Naive thymus-derived CD4-positive, alpha-beta T cell (primary cell): ENCODE results near the gene HEATR3. TPM values are rescaled to one million over a fixed set of nuclear protein-coding genes. Genes with fewer than 3 reads are reported as not detected.
A peak's percentile ranks its signal among the peaks of the same experiment; 100 is the strongest.

Experiments used
- ATAC-seq: fragments of 150-1000 bp; cut with Tn5 transposase; 2 replicates; pipeline ENCODE4 v1.10.0; 2021; ENCODE audit warnings: mild to moderate bottlenecking, moderate library complexity
- CTCF ChIA-PET: fragments of 350-600 bp; sonication (Branson Sonifier 250); formaldehyde crosslinking; loops from one replicate; lab custom pipeline; 2021; ENCODE audit warnings: antibody characterized with exemption; lab: Charles Lee
- POLR2A ChIA-PET: fragments of 350-600 bp; sonication (Branson Sonifier 250); formaldehyde crosslinking; loops from one replicate; lab custom pipeline; 2021; ENCODE audit warnings: antibody characterized with exemption, inconsistent platforms; lab: Charles Lee
- DNase-seq, 9 donors: peaks; one replicate each; pipeline versions ENCODE4 v3.0.0 to v3.0.0-alpha.2; 2020 to 2022; ENCODE audit warnings: mixed read lengths in 1 of 9
- H3K27ac ChIP-seq: one replicate; pipeline ENCODE4 v1.7.0; 2013; ENCODE audit warnings: mild to moderate bottlenecking, low read depth, low read length, moderate library complexity
- H3K27me3 ChIP-seq, 2 donors: one replicate each; pipeline ENCODE4 v1.7.0; 2013; ENCODE audit warnings: low read length in 2 of 2, mild to moderate bottlenecking in 2 of 2, moderate library complexity in 2 of 2; ENCODE audit not compliant: control insufficient read depth in 2 of 2, insufficient read depth in 2 of 2
- H3K36me3 ChIP-seq, 3 experiments: 1 replicate in 2 of 3; 2 replicates in 1 of 3; pipeline ENCODE4 v1.7.0; 2013; ENCODE audit warnings: low read length in 3 of 3, mild to moderate bottlenecking in 3 of 3, moderate library complexity in 1 of 3; ENCODE audit not compliant: insufficient read depth in 3 of 3, control insufficient read depth in 2 of 3
- H3K4me1 ChIP-seq, 2 donors: one replicate each; pipeline ENCODE4 v1.7.0; 2013; ENCODE audit warnings: low read length in 2 of 2, mild to moderate bottlenecking in 2 of 2, moderate library complexity in 1 of 2; ENCODE audit not compliant: control insufficient read depth in 2 of 2, insufficient read depth in 2 of 2
- H3K4me3 ChIP-seq: 2 replicates; pipeline ENCODE4 v1.7.0; 2013; ENCODE audit warnings: mild to moderate bottlenecking, low read length
- H3K9me3 ChIP-seq, 3 experiments: 1 replicate in 2 of 3; 2 replicates in 1 of 3; pipeline ENCODE4 v1.7.0; 2013; ENCODE audit warnings: low read length in 3 of 3; ENCODE audit not compliant: control insufficient read depth in 2 of 3
- H3K27ac Mint-ChIP-seq, 9 donors: one replicate each; pipeline ENCODE4 v1.8.0; 2020 to 2022; ENCODE audit warnings: mixed read lengths in 9 of 9, mild to moderate bottlenecking in 8 of 9, moderate library complexity in 5 of 9, inconsistent platforms in 2 of 9
- H3K27me3 Mint-ChIP-seq, 5 donors: one replicate each; pipeline ENCODE4 v1.8.0; 2021 to 2022; ENCODE audit warnings: mixed read lengths in 5 of 5, mild to moderate bottlenecking in 1 of 5
- H3K36me3 Mint-ChIP-seq, 5 donors: one replicate each; pipeline ENCODE4 v1.8.0; 2020 to 2022; ENCODE audit warnings: mixed read lengths in 5 of 5, mild to moderate bottlenecking in 3 of 5, inconsistent platforms in 1 of 5
- H3K4me1 Mint-ChIP-seq, 7 donors: one replicate each; pipeline ENCODE4 v1.8.0; 2020 to 2022; ENCODE audit warnings: mixed read lengths in 7 of 7, mild to moderate bottlenecking in 3 of 7, inconsistent platforms in 1 of 7
- H3K4me3 Mint-ChIP-seq, 10 donors: one replicate each; pipeline ENCODE4 v1.8.0; 2020 to 2022; ENCODE audit warnings: mild to moderate bottlenecking in 10 of 10, mixed read lengths in 10 of 10, moderate library complexity in 6 of 10, inconsistent platforms in 2 of 10
- H3K9me3 Mint-ChIP-seq, 11 donors: one replicate each; pipeline ENCODE4 v1.8.0; 2020 to 2022; ENCODE audit warnings: mixed read lengths in 11 of 11, mild to moderate bottlenecking in 4 of 11, inconsistent platforms in 1 of 11, moderate library complexity in 1 of 11
- intact Hi-C, 2 donors: fragments of 100-400 bp; cut with micrococcal nuclease; formaldehyde crosslinking; loops; one replicate each; pipeline ENCODE4 v1.15.1; 2023
- polyA plus RNA-seq, 2 donors: library from polyadenylated mRNA; unstranded; fragments of 300-500 nt; fragmentation: Illumina TruSeq; gene quantifications; one replicate each; pipeline ENCODE4 v1.2.3, GENCODE V29; 2021
- total RNA-seq, 6 experiments: library from RNA in 5 of 6; stranded (reverse) in 5 of 6; gene quantifications; 1 replicate in 5 of 6; 2 replicates in 1 of 6; pipeline ENCODE4 v1.2.3 and lab custom pipeline; 2021 to 2026

Gene HEATR3
- total and polyA plus RNA-seq, 7 experiments from 2014 or later: 5.7 to 27.5 (median 21.1) TPM

GRCh38 chr16:50146479-50147435, 81.0 kb downstream of the HEATR3 start:
- H3K27me3 Mint-ChIP-seq: no peaks in the 10 kb centered on the region
- intact Hi-C loops: no loop called here
- H3K4me3 Mint-ChIP-seq: no peak overlapping the region
- ChIA-PET CTCF (interaction anchor here (0.6 kb wide), 1 partner anchor 215 kb away, joined by 5 read pairs; no protein-coding TSS in a partner anchor), POLR2A (interaction anchor here (0.6 kb wide), 1 partner anchor 81 kb away, joined by 3 read pairs; the partner anchor contains the start of gene HEATR3)
- Histone ChIP-seq H3K27ac (no peak overlapping the region), H3K27me3 (no peaks in the 10 kb centered on the region), H3K36me3 (no peaks in the 10 kb centered on the region), H3K4me3 (no peak overlapping the region), H3K4me1 (peaks cover 1 to 7% of the 10 kb centered on the region in 2 donors), H3K9me3 (no peaks in the 10 kb centered on the region)
- H3K27ac Mint-ChIP-seq: peak overlapping the region in 1 of 9 donors; percentile 36
- ATAC-seq (no peak), DNase-seq (no peak)
- H3K36me3 Mint-ChIP-seq: no peaks in the 10 kb centered on the region
- H3K4me1 Mint-ChIP-seq: peaks cover under 1 to 10% (median 4%) of the 10 kb centered on the region in 7 donors
- no peaks in the 10 kb centered on the region for H3K9me3 Mint-ChIP-seq

GRCh38 chr16:50151322-50151721, 85.6 kb downstream of the HEATR3 start:
- Histone ChIP-seq H3K4me3 (peak overlapping the region; percentile 87), H3K27ac (peak overlapping the region; percentile 99), H3K9me3 (no peaks in the 10 kb centered on the region), H3K36me3 (peaks cover 0 to 3% (median 0%) of the 10 kb centered on the region in 3 experiments), H3K4me1 (peaks cover 12 to 20% of the 10 kb centered on the region in 2 donors), H3K27me3 (no peaks in the 10 kb centered on the region)
- intact Hi-C loops: loop anchor here (5.0 to 10.0 kb wide), 3 partner anchors 47 to 1547 kb away; partner anchors contain the start of gene SNX20 (in 1 of the 2)
- Mint-ChIP-seq H3K27ac (peak overlapping the region in 6 of 9 donors; percentile 93 to 99 (median 96)), H3K4me3 (peak overlapping the region in 8 of 10 donors; percentile 87 to 99 (median 94)), H3K27me3 (no peaks in the 10 kb centered on the region), H3K9me3 (no peaks in the 10 kb centered on the region), H3K4me1 (peaks cover 20 to 31% (median 29%) of the 10 kb centered on the region in 7 donors), H3K36me3 (peaks cover 0 to 13% (median 0%) of the 10 kb centered on the region in 5 donors)
- no peak for DNase-seq
- ATAC-seq: no peak
- ChIA-PET POLR2A (interaction anchor here (0.6 to 2.3 kb wide), 6 partner anchors 10 to 590 kb away, joined by 4 to 10 read pairs (median 6); partner anchors contain the start of genes CNEP1R1 and HEATR3), CTCF (interaction anchor here (1.0 to 1.6 kb wide), 2 partner anchors 30 to 59 kb away, joined by 3 to 7 read pairs; no protein-coding TSS in a partner anchor)

GRCh38 chr16:50151756-50152155, 86.0 kb downstream of the HEATR3 start:
- DNase-seq (peak in 1 of 9 donors; percentile 23), ATAC-seq (no peak)
- H3K27ac ChIP-seq: peak overlapping the region; percentile 99
- Mint-ChIP-seq H3K27ac (peak overlapping the region; percentile 93 to 99 (median 97)), H3K27me3 (no peaks in the 10 kb centered on the region), H3K4me1 (peaks cover 23 to 36% (median 33%) of the 10 kb centered on the region in 7 donors), H3K36me3 (peaks cover 0 to 13% (median 0%) of the 10 kb centered on the region in 5 donors), H3K4me3 (peak overlapping the region; percentile 87 to 99 (median 92)), H3K9me3 (no peaks in the 10 kb centered on the region)
- peaks cover 15 to 24% of the 10 kb centered on the region in 2 donors for H3K4me1 ChIP-seq
- H3K9me3 ChIP-seq: no peaks in the 10 kb centered on the region
- H3K36me3 ChIP-seq: peaks cover 0 to 3% (median 0%) of the 10 kb centered on the region in 3 experiments
- ChIA-PET CTCF (interaction anchor here (1.0 to 1.6 kb wide), 2 partner anchors 31 to 59 kb away, joined by 3 to 7 read pairs; no protein-coding TSS in a partner anchor), POLR2A (interaction anchor here (0.6 to 2.3 kb wide), 14 partner anchors 8 to 1567 kb away, joined by 3 to 10 read pairs (median 4); partner anchors contain the start of genes CNEP1R1 and HEATR3)
- peak overlapping the region; percentile 87 for H3K4me3 ChIP-seq
- intact Hi-C loops: loop anchor here (1.0 to 10.0 kb wide), 16 partner anchors 30 to 1547 kb away; partner anchors contain the start of genes ADCY7 (in 1 of the 2), BRD7 (in 1 of the 2), CNEP1R1 (in 1 of the 2) and CYLD (in 1 of the 2)
- H3K27me3 ChIP-seq: no peaks in the 10 kb centered on the region

GRCh38 chr16:50152351-50152806, 86.6 kb downstream of the HEATR3 start:
- intact Hi-C loops: loop anchor here (1.0 to 10.0 kb wide), 16 partner anchors 31 to 1548 kb away; partner anchors contain the start of genes ADCY7 (in 1 of the 2), BRD7 (in 1 of the 2), CNEP1R1 (in 1 of the 2) and CYLD (in 1 of the 2)
- peaks cover 28 to 42% (median 39%) of the 10 kb centered on the region in 7 donors for H3K4me1 Mint-ChIP-seq
- Histone ChIP-seq H3K9me3 (no peaks in the 10 kb centered on the region), H3K4me1 (peaks cover 16 to 30% of the 10 kb centered on the region in 2 donors), H3K27me3 (no peaks in the 10 kb centered on the region), H3K4me3 (peak overlapping the region; percentile 87), H3K36me3 (peaks cover 0 to 3% (median 0%) of the 10 kb centered on the region in 3 experiments), H3K27ac (peak overlapping the region; percentile 99)
- peak overlapping the region; percentile 87 to 99 (median 92) for H3K4me3 Mint-ChIP-seq
- peak; percentile 44 for ATAC-seq
- no peaks in the 10 kb centered on the region for H3K9me3 Mint-ChIP-seq
- POLR2A ChIA-PET: interaction anchor here (0.6 to 2.3 kb wide), 14 partner anchors 9 to 1568 kb away, joined by 3 to 10 read pairs (median 3); partner anchors contain the start of genes CNEP1R1 and HEATR3
- H3K27me3 Mint-ChIP-seq: no peaks in the 10 kb centered on the region
- H3K36me3 Mint-ChIP-seq: peaks cover 0 to 16% (median 0%) of the 10 kb centered on the region in 5 donors
- CTCF ChIA-PET: interaction anchor here (1.6 kb wide), 1 partner anchor 58 kb away, joined by 7 read pairs; no protein-coding TSS in a partner anchor
- DNase-seq: peak in 7 of 9 donors; percentile 50 to 81 (median 76)
- H3K27ac Mint-ChIP-seq: peak overlapping the region; percentile 93 to 99 (median 97)

- H3K9me3 Mint-ChIP-seq: no peaks in the 10 kb centered on the region
- Histone ChIP-seq H3K27ac (peak within 1 kb of the TSS; percentile 99), H3K4me1 (peaks cover 16 to 30% of the 10 kb centered on the region in 2 donors), H3K9me3 (no peaks in the 10 kb centered on the region), H3K36me3 (peaks cover 0 to 3% (median 0%) of the 10 kb centered on the region in 3 experiments), H3K27me3 (no peaks in the 10 kb centered on the region), H3K4me3 (peak within 1 kb of the TSS; percentile 87)
- H3K36me3 Mint-ChIP-seq: peaks cover 0 to 16% (median 0%) of the 10 kb centered on the region in 5 donors
- peaks cover 28 to 45% (median 40%) of the 10 kb centered on the region in 7 donors for H3K4me1 Mint-ChIP-seq
- H3K27ac Mint-ChIP-seq: peak within 1 kb of the TSS; percentile 93 to 99 (median 97)
- ATAC-seq (peak; percentile 88), DNase-seq (peak; percentile 87 to 97 (median 96))
- H3K27me3 Mint-ChIP-seq: no peaks in the 10 kb centered on the region
- ChIA-PET CTCF (no interaction called here), POLR2A (interaction anchor here (0.6 to 2.3 kb wide), 7 partner anchors 8 to 590 kb away, joined by 3 to 10 read pairs (median 6); partner anchors contain the start of genes CNEP1R1 and HEATR3)
- peak within 1 kb of the TSS; percentile 87 to 99 (median 94) for H3K4me3 Mint-ChIP-seq
- intact Hi-C loops: loop anchor here (1.0 to 10.0 kb wide), 18 partner anchors 9 to 1548 kb away; partner anchors contain the start of genes CNEP1R1 (in 2 of the 2), ADCY7 (in 1 of the 2), BRD7 (in 1 of the 2) and CYLD (in 1 of the 2)
Measured at GRCh38 chr16:50152807-50153595, 87.2 kb downstream of the HEATR3 start, which contains the start of gene TENT4B. TSS of gene TENT4B (plus strand) at chr16:50153306. CDS start at chr16:50153622, 316 bp downstream.
